AG04450 (cell line): ENCODE data around the gene PLRG1. TPM values are rescaled to one million over a fixed set of nuclear protein-coding genes. Genes with fewer than 3 reads are reported as not detected.

ENCODE experiments used
- CTCF ChIA-PET: fragments of 300-600, 350-600 bp; formaldehyde crosslinking; extraction: SDS; loops from one replicate; lab custom pipeline; 2022; ENCODE audit warnings: antibody characterized with exemption, inconsistent platforms; lab: Charles Lee
- POLR2A ChIA-PET: fragments of 350-600 bp; formaldehyde crosslinking; extraction: SDS; loops from one replicate; lab custom pipeline; 2021; ENCODE audit warnings: antibody characterized with exemption, inconsistent platforms; lab: Yijun Ruan, JAX
- DNase-seq: peaks from one replicate; pipeline ENCODE4 v3.0.0-alpha.2; 2011; ENCODE audit warnings: low read depth, low spot score
- H3K27ac ChIP-seq: one replicate; pipeline ENCODE4 v1.5.1; 2012; ENCODE audit warnings: low read depth, low read length, control low read depth
- H3K27me3 ChIP-seq: one replicate; pipeline ENCODE4 v1.6.0; 2012; ENCODE audit warnings: low read length; ENCODE audit not compliant: control insufficient read depth, insufficient read depth
- H3K4me3 ChIP-seq: 2 replicates; pipeline ENCODE4 v1.5.1; 2011; ENCODE audit warnings: mild to moderate bottlenecking, low read depth, low read length, control low read depth
- H3K9me3 ChIP-seq: 2 replicates; pipeline ENCODE4 v1.5.1; 2012; ENCODE audit warnings: low read length; ENCODE audit not compliant: control insufficient read depth, insufficient read depth
- CTCF ChIP-seq: IDR thresholded peaks from 2 replicates; pipeline ENCODE4 v1.5.1; 2011; ENCODE audit warnings: low read depth, low read length, control low read depth, inconsistent platforms
- polyA plus RNA-seq: library from polyadenylated mRNA; depleted of rRNA; stranded (reverse); fragments of >200 nt; gene quantifications from 2 replicates; pipeline ENCODE4 v1.2.3, GENCODE V29; 2011

Gene PLRG1
- polyA plus RNA-seq, 1 experiment: 141 TPM

DNA sequence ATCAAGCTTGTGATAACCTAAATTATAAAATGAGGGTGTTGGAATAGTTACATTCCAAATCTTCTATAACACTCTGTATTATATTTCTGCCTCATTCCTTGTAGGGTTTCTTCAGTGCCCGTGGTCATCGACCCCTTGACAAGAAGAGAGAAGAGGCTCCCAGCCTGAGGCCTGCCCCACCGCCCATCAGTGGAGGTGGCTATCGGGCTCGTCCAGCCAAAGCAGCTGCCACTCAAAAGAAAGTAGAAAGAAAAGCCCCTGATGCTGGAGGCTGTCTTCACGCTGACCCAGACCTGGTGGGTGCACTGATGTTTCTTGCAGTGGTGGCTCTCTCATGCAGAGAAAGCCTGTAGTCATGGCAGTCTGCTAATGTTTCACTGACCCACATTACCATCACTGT is 15.5 kb upstream of the PLRG1 start:
- no peaks in the 10 kb centered on the region for H3K27me3 ChIP-seq
- POLR2A ChIA-PET: no interaction called here
- DNase-seq: no peak
- no peaks in the 10 kb centered on the region for H3K9me3 ChIP-seq
- CTCF ChIA-PET: interaction anchor here (2.0 kb wide), 1 partner anchor 53 kb away, joined by 8 read pairs; no protein-coding TSS in a partner anchor
- H3K27ac ChIP-seq: no peak overlapping the region
- no peak for TF ChIP-seq CTCF
- H3K4me3 ChIP-seq: no peak overlapping the region

DNA sequence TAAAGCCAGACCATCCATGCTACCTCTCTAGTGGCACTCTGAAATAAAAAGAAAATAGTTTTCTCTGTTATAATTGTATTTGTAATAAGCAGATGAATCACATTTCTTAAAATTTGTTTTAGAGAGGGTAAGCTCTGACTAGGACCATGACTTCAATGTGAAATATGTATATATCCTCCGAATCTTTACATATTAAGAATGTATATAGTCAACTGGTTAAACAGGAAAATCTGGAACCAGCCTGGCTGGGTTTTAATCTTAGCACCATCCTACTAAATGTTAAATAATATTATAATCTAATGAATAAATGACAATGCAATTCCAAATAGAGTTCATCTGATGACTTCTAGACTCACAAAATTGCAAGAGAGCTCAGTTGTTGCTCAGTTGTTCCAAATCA is 14.1 kb upstream of the PLRG1 start:
- Histone ChIP-seq H3K4me3 (no peak overlapping the region), H3K9me3 (no peaks in the 10 kb centered on the region), H3K27ac (no peak overlapping the region), H3K27me3 (no peaks in the 10 kb centered on the region)
- POLR2A ChIA-PET: no interaction called here
- TF ChIP-seq CTCF: no peak
- CTCF ChIA-PET: interaction anchor here (1.1 to 2.0 kb wide), 2 partner anchors 54 to 58 kb away, joined by 3 to 8 read pairs; no protein-coding TSS in a partner anchor
- DNase-seq: no peak

GRCh38 chr4:154562697-154563254 is 12.6 kb upstream of the PLRG1 start, which contains the start of gene FGB:
FGB (plus strand) TSS chr4:154563011; CDS start chr4:154563019, 8 bp downstream.
- Histone ChIP-seq H3K27me3 (no peaks in the 10 kb centered on the region), H3K4me3 (no peak within 1 kb of the TSS), H3K27ac (no peak within 1 kb of the TSS), H3K9me3 (no peaks in the 10 kb centered on the region)
- TF ChIP-seq CTCF: no peak
- no peak for DNase-seq
- ChIA-PET POLR2A (no interaction called here), CTCF (interaction anchor here (1.1 to 2.6 kb wide), 6 partner anchors 10 to 217 kb away, joined by 3 to 19 read pairs (median 6); partner anchors contain the start of gene PLRG1)

DNA sequence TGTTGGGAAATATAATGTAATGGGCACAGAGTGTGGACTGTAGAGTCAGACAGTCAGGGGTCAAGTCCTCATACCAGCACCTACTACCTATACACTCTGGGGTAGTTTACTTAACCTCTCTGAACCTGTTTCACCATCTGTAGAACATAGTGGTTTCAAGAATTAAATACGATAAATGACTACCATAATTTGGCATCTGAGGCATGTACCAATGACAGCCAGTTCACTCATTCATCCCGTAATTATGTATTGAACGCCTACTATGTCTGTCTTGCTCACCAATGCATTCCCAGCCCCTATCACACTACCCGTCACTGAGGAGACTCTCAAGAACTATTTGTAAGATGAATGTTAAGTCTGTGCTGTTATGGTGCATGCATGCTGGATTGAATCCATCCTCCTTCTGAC is 10.6 kb upstream of the PLRG1 start:
- Histone ChIP-seq H3K27me3 (no peaks in the 10 kb centered on the region), H3K27ac (no peak overlapping the region), H3K4me3 (no peak overlapping the region), H3K9me3 (no peaks in the 10 kb centered on the region)
- DNase-seq: no peak
- TF ChIP-seq CTCF: no peak
- ChIA-PET POLR2A (no interaction called here), CTCF (interaction anchor here (0.6 to 5.8 kb wide), 3 partner anchors 10 to 61 kb away, joined by 3 to 183 read pairs (median 57); partner anchors contain the start of gene PLRG1)

GRCh38 chr4:154560419-154560801 is 10.2 kb upstream of the PLRG1 start:
- CTCF ChIA-PET: interaction anchor here (0.6 to 5.8 kb wide), 4 partner anchors 11 to 61 kb away, joined by 3 to 183 read pairs (median 36); partner anchors contain the start of gene PLRG1
- Histone ChIP-seq H3K27me3 (no peaks in the 10 kb centered on the region), H3K27ac (no peak overlapping the region), H3K4me3 (no peak overlapping the region), H3K9me3 (no peaks in the 10 kb centered on the region)
- DNase-seq: no peak
- TF ChIP-seq CTCF: no peak
- POLR2A ChIA-PET: no interaction called here
